Measurements from ENCODE around the gene ITIH3. TPM values are rescaled to one million over a fixed set of nuclear protein-coding genes. Genes with fewer than 3 reads are reported as not detected.

The ITIH3 gene
- total and polyA plus RNA-seq, 7 donors: 0.14 to 2.3 (median 0.65) TPM; not detected in 3

DNA sequence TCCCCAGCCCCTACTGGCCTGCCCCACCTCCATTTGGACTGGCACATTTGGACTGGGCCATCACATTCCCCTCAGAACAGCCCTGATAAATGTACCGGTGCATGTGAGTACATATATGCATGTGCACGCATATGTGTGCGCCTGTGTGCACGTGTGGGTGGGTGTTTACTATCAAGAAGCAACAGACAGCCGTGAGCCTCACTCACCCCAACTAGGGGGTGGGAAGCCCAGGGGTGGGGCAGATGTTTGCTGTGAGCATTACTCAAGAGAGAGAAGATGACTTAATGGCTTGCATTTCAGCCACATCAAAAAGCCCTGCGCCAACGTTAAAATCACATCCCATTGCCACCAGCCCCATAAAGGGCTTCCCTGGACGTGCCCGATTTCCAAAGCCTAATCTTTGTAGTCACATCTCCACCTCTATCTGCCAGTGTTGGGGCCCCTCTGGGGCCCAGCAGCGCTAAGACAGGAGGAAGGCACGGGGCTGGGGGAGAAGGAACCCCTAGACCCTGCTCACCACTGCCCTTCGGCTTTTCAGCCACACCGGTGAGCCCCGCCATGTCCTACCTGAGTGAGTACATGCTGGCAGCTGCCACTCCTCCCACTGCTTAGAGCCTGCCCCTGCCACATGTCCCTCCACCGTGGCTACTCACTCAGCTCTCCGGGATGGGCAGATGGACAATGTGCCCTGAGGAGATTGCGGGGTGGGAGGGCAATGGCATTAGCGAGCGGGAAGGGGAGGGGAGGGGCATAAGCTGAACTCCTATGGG lies 10.9 kb downstream of the ITIH3 start:
- intact Hi-C loops (cut with DNase I): no loop called here
- DNase-seq: no peak
- Histone ChIP-seq H3K36me3 (no peaks in the 10 kb centered on the region), H3K4me1 (no peaks in the 10 kb centered on the region), H3K4me3 (no peak overlapping the region), H3K27ac (no peak overlapping the region), H3K27me3 (peaks cover 0 to 4% (median 0%) of the 10 kb centered on the region in 3 donors), H3K9me3 (no peaks in the 10 kb centered on the region)
- TF ChIP-seq POLR2AphosphoS5 (IDR thresholded peaks at IDR 0.05) (no peak), EP300 (IDR thresholded peaks at IDR 0.05) (no peak), POLR2A (IDR thresholded peaks at IDR 0.05) (no peak)
- TF ChIP-seq, protein P1, sequence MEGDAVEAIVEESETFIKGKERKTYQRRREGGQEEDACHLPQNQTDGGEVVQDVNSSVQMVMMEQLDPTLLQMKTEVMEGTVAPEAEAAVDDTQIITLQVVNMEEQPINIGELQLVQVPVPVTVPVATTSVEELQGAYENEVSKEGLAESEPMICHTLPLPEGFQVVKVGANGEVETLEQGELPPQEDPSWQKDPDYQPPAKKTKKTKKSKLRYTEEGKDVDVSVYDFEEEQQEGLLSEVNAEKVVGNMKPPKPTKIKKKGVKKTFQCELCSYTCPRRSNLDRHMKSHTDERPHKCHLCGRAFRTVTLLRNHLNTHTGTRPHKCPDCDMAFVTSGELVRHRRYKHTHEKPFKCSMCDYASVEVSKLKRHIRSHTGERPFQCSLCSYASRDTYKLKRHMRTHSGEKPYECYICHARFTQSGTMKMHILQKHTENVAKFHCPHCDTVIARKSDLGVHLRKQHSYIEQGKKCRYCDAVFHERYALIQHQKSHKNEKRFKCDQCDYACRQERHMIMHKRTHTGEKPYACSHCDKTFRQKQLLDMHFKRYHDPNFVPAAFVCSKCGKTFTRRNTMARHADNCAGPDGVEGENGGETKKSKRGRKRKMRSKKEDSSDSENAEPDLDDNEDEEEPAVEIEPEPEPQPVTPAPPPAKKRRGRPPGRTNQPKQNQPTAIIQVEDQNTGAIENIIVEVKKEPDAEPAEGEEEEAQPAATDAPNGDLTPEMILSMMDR (IDR thresholded peaks at IDR 0.05): no peak
- WGBS, 2 donors: 80 to 81% methylated on average over 19 of the region's 19 CpGs

DNA sequence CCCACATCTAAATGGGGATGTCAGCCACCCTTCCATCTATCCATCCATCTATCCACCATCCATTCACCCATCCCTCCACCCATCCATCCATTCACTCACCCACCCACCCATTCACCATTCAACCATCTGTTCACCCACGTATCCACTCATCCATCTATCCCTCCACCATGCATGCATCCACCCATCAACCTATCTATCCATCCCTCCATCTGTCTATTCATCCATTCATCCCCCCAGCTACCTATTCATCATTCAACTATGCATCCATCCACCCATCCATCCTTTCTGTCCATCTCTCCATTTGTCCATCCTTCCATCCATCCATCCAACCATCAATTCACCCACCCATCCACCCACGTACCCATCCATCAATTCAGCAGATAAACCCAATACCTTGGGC lies 14.6 kb downstream of the ITIH3 start:
- Histone ChIP-seq H3K4me3 (no peak overlapping the region), H3K27me3 (peaks cover 0 to 4% (median 0%) of the 10 kb centered on the region in 3 donors), H3K9me3 (no peaks in the 10 kb centered on the region), H3K36me3 (no peaks in the 10 kb centered on the region), H3K27ac (no peak overlapping the region), H3K4me1 (no peaks in the 10 kb centered on the region)
- intact Hi-C loops (cut with DNase I): no loop called here
- 76 to 82% methylated on average over 2 of the region's 2 CpGs for WGBS, 2 donors
- DNase-seq: no peak
- TF ChIP-seq EP300 (IDR thresholded peaks at IDR 0.05): no peak
- TF ChIP-seq, protein P1 (IDR thresholded peaks at IDR 0.05): no peak

DNA sequence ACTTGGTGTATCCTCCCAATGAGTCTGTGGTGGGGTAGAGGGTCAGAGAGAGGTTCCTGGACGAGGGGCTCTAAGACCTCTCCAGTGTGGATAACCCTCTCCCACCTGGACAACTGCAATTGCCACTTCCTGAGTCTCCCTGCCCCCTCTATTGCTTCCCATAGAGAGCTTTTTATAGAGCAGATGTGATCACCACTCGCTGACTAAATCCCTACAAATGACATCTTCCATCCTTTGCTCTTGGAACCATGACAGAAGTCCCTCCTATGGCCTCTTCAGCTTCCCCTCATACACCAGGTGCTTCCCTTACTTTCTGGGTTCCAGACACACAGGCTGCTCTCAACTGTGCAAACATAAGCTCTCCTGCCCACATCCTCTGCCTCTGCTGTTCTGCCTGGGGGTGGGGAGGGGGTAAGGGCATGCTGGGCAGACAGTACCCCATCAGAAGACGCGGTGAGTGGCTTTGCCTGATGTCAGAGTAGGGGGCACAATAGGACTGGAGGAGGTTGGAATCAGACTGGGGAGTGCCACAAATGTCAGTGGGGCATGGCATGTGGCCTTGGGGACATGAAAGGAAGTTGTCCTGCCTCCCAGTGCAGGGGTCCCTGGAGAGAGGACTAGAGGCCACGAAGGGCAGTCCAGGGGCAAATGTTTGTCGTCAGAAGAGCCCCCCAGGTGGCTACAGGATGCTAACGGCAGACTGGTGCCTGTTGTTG lies 15.2 kb downstream of the ITIH3 start:
- Histone ChIP-seq H3K27ac (no peak overlapping the region), H3K4me3 (no peak overlapping the region), H3K4me1 (no peaks in the 10 kb centered on the region), H3K9me3 (no peaks in the 10 kb centered on the region), H3K27me3 (peaks cover 0 to 4% (median 0%) of the 10 kb centered on the region in 3 donors), H3K36me3 (no peaks in the 10 kb centered on the region)
- no peak for TF ChIP-seq POLR2AphosphoS5 (IDR thresholded peaks at IDR 0.05)
- TF ChIP-seq POLR2A (IDR thresholded peaks at IDR 0.05): no peak
- TF ChIP-seq, protein P1 (IDR thresholded peaks at IDR 0.05): no peak
- TF ChIP-seq EP300 (IDR thresholded peaks at IDR 0.05): no peak
- WGBS, 2 donors: 47 to 74% methylated on average over 7 of the region's 7 CpGs
- no peak for DNase-seq
- intact Hi-C loops (cut with DNase I): no loop called here

DNA sequence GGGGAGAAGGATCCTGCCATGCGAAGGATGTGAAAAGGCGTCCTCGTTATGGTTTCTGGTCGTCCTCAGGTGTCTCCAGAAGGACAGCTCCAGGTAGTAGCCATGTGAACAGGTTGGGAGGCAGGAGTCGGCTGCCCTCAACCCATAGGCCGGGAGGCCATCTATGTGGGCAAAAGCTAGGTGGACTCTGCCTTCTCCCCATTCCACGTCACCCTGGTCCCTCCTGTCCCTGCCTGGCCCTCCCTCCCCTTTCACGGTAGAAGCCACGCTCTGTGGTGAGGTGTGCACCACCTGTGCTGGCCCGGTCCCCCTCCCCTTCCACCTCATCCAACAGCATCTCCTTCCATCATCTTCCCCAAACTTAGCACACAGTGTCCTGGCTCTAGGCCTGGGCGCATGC lies 16.3 kb downstream of the ITIH3 start:
- Histone ChIP-seq H3K4me3 (no peak overlapping the region), H3K36me3 (no peaks in the 10 kb centered on the region), H3K27me3 (no peaks in the 10 kb centered on the region), H3K4me1 (no peaks in the 10 kb centered on the region), H3K9me3 (no peaks in the 10 kb centered on the region), H3K27ac (no peak overlapping the region)
- TF ChIP-seq, protein P1 (IDR thresholded peaks at IDR 0.05): no peak
- TF ChIP-seq POLR2AphosphoS5 (IDR thresholded peaks at IDR 0.05): no peak
- TF ChIP-seq EP300 (IDR thresholded peaks at IDR 0.05): no peak
- TF ChIP-seq POLR2A (IDR thresholded peaks at IDR 0.05): no peak
- intact Hi-C loops (cut with DNase I): no loop called here
- WGBS, 2 donors: 94% methylated on average over 11 of the region's 11 CpGs
- DNase-seq: no peak

Data from sigmoid colon (tissue), 7 donors.